SK-N-MC (cell line): ENCODE measurements around the gene FUT9.

Experiments
- DNase-seq: peaks from one replicate; pipeline ENCODE4 v3.0.0-alpha.2; 2011; ENCODE audit warnings: low read depth, low spot score
- H3K27ac ChIP-seq: fragments of 200-600 bp; sonication (generic); 2 replicates; pipeline ENCODE4 v1.5.1; 2016; ENCODE audit warnings: mixed run types
- H3K36me3 ChIP-seq: fragments of 200-600 bp; sonication (generic); 2 replicates; pipeline ENCODE4 v1.6.1; 2017; ENCODE audit warnings: antibody characterized with exemption, low read length, mixed read lengths; ENCODE audit not compliant: insufficient read depth
- H3K4me3 ChIP-seq: fragments of 200-600 bp; sonication (generic); 2 replicates; pipeline ENCODE4 v1.5.1; 2016
- H3K9ac ChIP-seq: fragments of 200-600 bp; sonication (generic); 2 replicates; pipeline ENCODE4 v1.8.0; 2017; ENCODE audit warnings: mixed run types, mixed read lengths; ENCODE audit not compliant: insufficient read length
- H3K9me3 ChIP-seq: fragments of 200-600 bp; sonication (generic); 2 replicates; pipeline ENCODE4 v1.6.1; 2017; ENCODE audit warnings: low read depth, mild to moderate bottlenecking, antibody characterized with exemption, low read length, moderate library complexity, mixed read lengths
- EZH2 ChIP-seq: fragments of 200-600 bp; sonication (generic); IDR thresholded peaks from one replicate; pipeline ENCODE4 v1.6.1; 2017; ENCODE audit warnings: antibody characterized with exemption
- FOXP2 ChIP-seq: optimal IDR thresholded peaks from 2 replicates; pipeline ENCODE3; 2011; ENCODE audit warnings: mild to moderate bottlenecking, moderate library complexity; ENCODE audit not compliant: insufficient read depth; ENCODE audit errors: extremely low read length, control extremely low read depth
- POLR2AphosphoS5 ChIP-seq: IDR thresholded peaks from 2 replicates; pipeline ENCODE4 v1.6.1; 2012; ENCODE audit warnings: mild to moderate bottlenecking, low read depth, low read length, borderline replicate concordance

FUT9 gene

DNA sequence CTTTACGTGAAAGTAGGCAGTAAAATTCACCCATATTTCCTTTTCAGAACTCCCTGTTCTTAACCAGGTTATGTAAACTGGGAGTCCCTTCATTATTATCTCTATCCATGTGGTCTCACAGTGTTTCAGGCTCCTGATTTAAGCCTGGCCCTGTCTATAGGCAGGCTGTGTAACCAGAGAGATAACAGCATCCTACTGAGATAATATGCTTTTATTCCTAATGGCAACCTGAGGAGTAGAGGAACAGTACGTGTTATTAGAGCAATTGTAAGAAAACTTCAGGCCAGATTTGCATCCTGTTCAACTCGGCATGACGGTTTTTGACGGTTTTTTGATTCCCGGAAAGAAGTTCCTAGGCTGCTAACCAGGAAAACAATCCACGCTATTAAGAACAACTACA is 16.9 kb downstream of the FUT9 start:
- Histone ChIP-seq H3K9me3 (no peaks in the 10 kb centered on the region), H3K36me3 (no peaks in the 10 kb centered on the region), H3K27ac (no peak overlapping the region), H3K9ac (no peak overlapping the region), H3K4me3 (no peak overlapping the region)
- DNase-seq = no peak
- TF ChIP-seq POLR2AphosphoS5 (no peak), EZH2 (no peak), FOXP2 (no peak)

DNA sequence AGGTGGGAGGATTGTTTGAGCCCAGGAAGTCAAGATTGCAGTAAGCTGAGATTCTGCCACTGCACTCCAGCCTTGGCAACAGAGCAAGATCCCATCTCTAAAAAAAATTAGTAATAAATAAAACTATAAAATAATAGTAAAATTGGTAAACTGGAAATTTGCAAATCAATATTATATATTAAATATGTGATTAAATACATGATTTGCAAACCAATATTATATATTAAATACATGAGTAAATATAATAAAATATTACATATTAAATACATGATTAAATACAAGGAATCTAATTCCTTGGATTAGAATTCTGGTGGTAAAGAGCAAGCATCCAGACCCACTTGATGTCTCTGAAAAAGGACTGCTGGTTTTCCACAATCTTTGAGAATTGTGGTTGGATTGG is 35.8 kb downstream of the FUT9 start:
- Histone ChIP-seq H3K4me3 (no peak overlapping the region), H3K9ac (no peak overlapping the region), H3K36me3 (no peaks in the 10 kb centered on the region), H3K27ac (no peak overlapping the region), H3K9me3 (no peaks in the 10 kb centered on the region)
- DNase-seq = no peak
- no peak for TF ChIP-seq POLR2AphosphoS5
- no peak for TF ChIP-seq FOXP2
- TF ChIP-seq EZH2 = no peak

DNA sequence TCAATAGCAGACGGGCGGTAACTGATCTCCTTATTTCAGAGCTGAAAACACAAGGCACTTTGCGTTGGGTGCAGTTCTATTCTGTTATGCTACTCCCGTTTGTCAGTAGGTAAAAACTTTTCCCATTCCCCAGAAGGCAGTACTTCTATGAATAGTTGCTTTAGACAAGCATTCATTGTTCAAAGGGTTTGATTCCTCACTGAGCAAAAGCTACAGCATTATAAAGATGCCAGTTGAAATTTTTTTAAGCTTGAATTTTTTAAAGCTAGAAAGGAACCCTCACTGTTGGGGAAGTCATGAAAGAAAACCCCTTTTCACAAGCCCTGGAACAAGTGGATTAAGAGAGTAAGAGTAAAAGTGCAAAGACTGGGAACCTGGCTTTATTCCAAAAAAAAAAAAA is 42.3 kb downstream of the FUT9 start:
- H3K9me3 ChIP-seq = no peaks in the 10 kb centered on the region
- H3K36me3 ChIP-seq = no peaks in the 10 kb centered on the region
- TF ChIP-seq EZH2 = no peak
- no peak for TF ChIP-seq FOXP2
- TF ChIP-seq POLR2AphosphoS5 = no peak
- H3K9ac ChIP-seq = no peak overlapping the region
- no peak for DNase-seq
- H3K4me3 ChIP-seq = no peak overlapping the region
- H3K27ac ChIP-seq = no peak overlapping the region

DNA sequence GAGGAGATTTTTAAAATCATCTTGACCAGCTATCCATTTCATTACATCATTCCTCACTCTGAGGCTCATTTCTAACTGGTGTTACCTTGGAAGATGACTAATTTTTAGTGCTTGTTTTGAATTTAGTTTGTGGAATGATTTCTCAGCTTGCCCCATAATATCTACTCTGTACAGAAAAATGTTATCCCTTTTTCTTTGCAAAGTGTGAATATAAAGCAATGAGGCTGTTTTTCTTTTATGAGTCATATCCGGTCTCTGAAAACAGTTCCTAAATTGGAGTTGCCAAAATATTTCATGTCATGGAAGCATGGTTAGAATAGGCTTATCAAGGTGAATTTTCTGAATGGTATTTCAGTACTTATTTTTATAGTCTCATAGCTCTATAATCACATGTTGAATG is 43.8 kb downstream of the FUT9 start:
- DNase-seq = no peak
- TF ChIP-seq EZH2 (no peak), POLR2AphosphoS5 (no peak), FOXP2 (no peak)
- H3K36me3 ChIP-seq = no peaks in the 10 kb centered on the region
- H3K9me3 ChIP-seq = no peaks in the 10 kb centered on the region
- no peak overlapping the region for H3K9ac ChIP-seq
- H3K27ac ChIP-seq = no peak overlapping the region
- H3K4me3 ChIP-seq = no peak overlapping the region

DNA sequence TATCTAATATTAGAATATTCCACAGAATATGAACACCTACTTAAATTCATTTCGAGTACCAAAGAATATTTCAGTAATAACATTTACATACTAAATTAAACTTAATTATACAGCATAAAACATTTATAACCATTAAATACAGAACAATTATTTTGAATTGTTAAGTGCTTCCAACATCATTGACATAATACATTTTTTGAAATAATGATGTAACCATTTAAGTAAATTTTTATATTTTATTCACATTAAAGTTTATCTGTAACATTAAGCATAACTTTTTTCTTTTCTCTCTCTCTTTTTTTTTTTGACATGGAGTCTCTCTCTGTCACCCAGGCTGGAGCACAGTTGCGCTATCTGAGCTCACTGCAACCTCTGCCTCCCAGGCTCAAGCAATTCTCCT is 44.5 kb downstream of the FUT9 start:
- Histone ChIP-seq H3K9ac (no peak overlapping the region), H3K4me3 (no peak overlapping the region), H3K27ac (no peak overlapping the region), H3K36me3 (no peaks in the 10 kb centered on the region), H3K9me3 (no peaks in the 10 kb centered on the region)
- DNase-seq = no peak
- no peak for TF ChIP-seq FOXP2
- TF ChIP-seq POLR2AphosphoS5 = no peak
- TF ChIP-seq EZH2 = no peak

DNA sequence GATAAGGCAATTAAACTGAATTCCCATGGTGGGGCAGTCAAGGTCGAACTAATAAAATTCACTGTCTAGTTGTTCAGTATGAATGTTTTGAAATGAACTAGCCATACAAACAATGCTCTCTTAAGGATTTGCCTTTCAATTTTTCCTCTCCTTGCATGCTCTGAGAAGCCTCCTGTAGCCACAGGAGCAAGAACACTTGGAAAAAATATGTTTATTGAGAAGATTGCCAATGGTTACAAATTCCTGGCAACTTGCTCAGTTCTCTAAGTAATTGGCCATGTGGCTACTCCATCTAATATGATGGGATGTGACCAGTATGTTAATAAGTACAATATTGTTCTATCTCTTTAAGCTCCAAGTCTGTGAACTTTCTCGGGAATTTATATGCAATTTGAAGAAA is 49.4 kb downstream of the FUT9 start:
- TF ChIP-seq FOXP2 (no peak), POLR2AphosphoS5 (no peak)
- no peak overlapping the region for H3K9ac ChIP-seq
- no peak overlapping the region for H3K27ac ChIP-seq
- no peaks in the 10 kb centered on the region for H3K9me3 ChIP-seq
- no peak overlapping the region for H3K4me3 ChIP-seq
- H3K36me3 ChIP-seq = no peaks in the 10 kb centered on the region
- no peak for DNase-seq

DNA sequence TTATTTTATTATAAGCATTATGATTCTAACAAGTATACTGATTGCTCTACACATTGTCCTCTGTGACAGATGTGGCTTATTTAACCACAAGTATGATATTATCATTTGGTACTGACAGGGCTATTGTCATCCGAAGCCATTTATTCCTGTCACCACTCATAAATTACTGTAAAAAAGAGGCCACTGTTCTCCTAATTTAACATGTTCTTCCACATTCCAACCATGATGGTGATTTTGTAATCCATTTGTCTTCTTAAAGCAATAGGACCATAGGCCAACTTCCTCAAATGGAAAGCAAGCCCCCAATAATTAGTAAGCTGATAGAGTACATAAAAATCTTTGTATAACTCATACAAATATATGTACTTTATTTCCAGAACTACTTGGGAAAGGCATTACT is 50.6 kb downstream of the FUT9 start:
- Histone ChIP-seq H3K9me3 (no peaks in the 10 kb centered on the region), H3K27ac (no peak overlapping the region), H3K9ac (no peak overlapping the region), H3K36me3 (no peaks in the 10 kb centered on the region), H3K4me3 (no peak overlapping the region)
- TF ChIP-seq POLR2AphosphoS5 (no peak), EZH2 (no peak), FOXP2 (no peak)
- DNase-seq = no peak

DNA sequence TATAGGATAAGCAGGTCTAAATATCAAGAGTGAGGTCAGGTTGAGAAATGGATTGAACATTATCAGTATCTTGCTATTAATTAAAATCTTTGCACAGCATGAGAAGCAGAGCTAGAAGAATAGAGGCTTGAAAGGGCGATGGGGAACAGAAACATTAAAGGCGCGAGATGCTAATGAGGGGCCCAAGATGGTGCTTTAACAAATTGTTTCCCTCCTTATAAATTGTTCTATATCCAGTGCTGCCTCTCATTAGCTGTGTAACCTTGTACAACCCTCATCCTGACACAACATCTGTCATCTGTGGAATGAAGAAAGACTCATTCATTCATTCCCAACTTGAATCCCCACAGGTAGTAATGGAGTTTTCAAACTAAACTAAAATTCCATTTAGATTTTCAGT is 57.8 kb downstream of the FUT9 start:
- Histone ChIP-seq H3K36me3 (no peaks in the 10 kb centered on the region), H3K27ac (no peak overlapping the region), H3K4me3 (no peak overlapping the region), H3K9me3 (no peaks in the 10 kb centered on the region), H3K9ac (no peak overlapping the region)
- TF ChIP-seq POLR2AphosphoS5 (no peak), FOXP2 (no peak), EZH2 (no peak)
- no peak for DNase-seq

DNA sequence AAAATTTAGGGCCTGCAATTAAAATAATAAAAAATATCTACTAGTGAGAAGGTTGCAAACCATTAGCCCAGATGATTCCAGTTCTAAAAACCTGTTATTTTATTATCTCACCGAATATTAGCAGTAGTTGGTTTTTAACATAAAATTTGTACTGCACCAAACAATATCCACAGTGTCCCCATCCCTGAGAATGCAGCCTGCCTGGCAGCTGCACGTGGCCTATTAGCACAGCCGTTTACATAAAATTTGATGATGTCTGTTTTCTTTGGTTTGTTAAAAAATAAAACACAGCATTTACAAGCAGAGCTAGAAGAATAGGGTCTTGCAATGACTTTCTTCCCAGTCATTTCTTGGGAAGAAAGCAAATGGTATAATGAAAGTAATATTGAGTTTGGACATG is 58.2 kb downstream of the FUT9 start:
- Histone ChIP-seq H3K27ac (no peak overlapping the region), H3K4me3 (no peak overlapping the region), H3K9me3 (no peaks in the 10 kb centered on the region), H3K9ac (no peak overlapping the region), H3K36me3 (no peaks in the 10 kb centered on the region)
- DNase-seq = no peak
- TF ChIP-seq FOXP2 (no peak), POLR2AphosphoS5 (no peak), EZH2 (no peak)
